Hepatocyte (in vitro differentiated cells): ENCODE data around the gene CREG2. TPM values are rescaled to one million over a fixed set of nuclear protein-coding genes. Genes with fewer than 3 reads are reported as not detected.

Experiments used
- DNase-seq: peaks from one replicate; pipeline ENCODE4 v3.0.0-alpha.2; 2016; ENCODE audit warnings: low spot score
- H2AFZ ChIP-seq: fragments of 200-600 bp; sonication (generic); 2 replicates; pipeline ENCODE4 v1.6.0; 2016; ENCODE audit warnings: antibody characterized with exemption, mild to moderate bottlenecking
- H3K27ac ChIP-seq: fragments of 200-600 bp; sonication (generic); 2 replicates; pipeline ENCODE4 v1.5.1; 2016; ENCODE audit warnings: mild to moderate bottlenecking
- H3K27me3 ChIP-seq: fragments of 200-600 bp; sonication (generic); 2 replicates; pipeline ENCODE4 v1.6.1; 2016
- H3K36me3 ChIP-seq: fragments of 200-600 bp; sonication (generic); replicated peaks from 2 replicates; pipeline ENCODE4 v1.5.1; 2016; ENCODE audit warnings: low read depth; ENCODE audit not compliant: insufficient read depth
- H3K4me1 ChIP-seq: fragments of 200-600 bp; sonication (generic); 2 replicates; pipeline ENCODE4 v1.5.1; 2016; ENCODE audit warnings: mild to moderate bottlenecking, moderate library complexity; ENCODE audit not compliant: insufficient read depth
- H3K4me2 ChIP-seq: fragments of 200-600 bp; sonication (generic); 2 replicates; pipeline ENCODE4 v1.6.0; 2016
- H3K4me3 ChIP-seq: fragments of 200-600 bp; sonication (generic); 2 replicates; pipeline ENCODE4 v1.5.1; 2016; ENCODE audit warnings: mild to moderate bottlenecking
- H3K79me2 ChIP-seq: fragments of 200-600 bp; sonication (generic); 2 replicates; pipeline ENCODE4 v1.6.0; 2017; ENCODE audit warnings: mild to moderate bottlenecking
- H3K9me2 ChIP-seq: fragments of 200-600 bp; sonication (generic); replicated peaks from 2 replicates; pipeline ENCODE4 v1.6.0; 2017; ENCODE audit warnings: mild to moderate bottlenecking; ENCODE audit not compliant: insufficient read depth
- H3K9me3 ChIP-seq: fragments of 200-600 bp; sonication (generic); 2 replicates; pipeline ENCODE4 v1.5.1; 2016; ENCODE audit warnings: low read depth, mild to moderate bottlenecking
- H4K20me1 ChIP-seq: fragments of 200-600 bp; sonication (generic); 2 replicates; pipeline ENCODE4 v1.6.0; 2016; ENCODE audit warnings: mild to moderate bottlenecking; ENCODE audit not compliant: insufficient read depth, poor library complexity, severe bottlenecking
- CTCF ChIP-seq: fragments of 200-600 bp; sonication (generic); IDR thresholded peaks from 2 replicates; pipeline ENCODE4 v1.5.1; 2016; ENCODE audit warnings: antibody characterized with exemption, mild to moderate bottlenecking; ENCODE audit not compliant: poor library complexity
- EZH2 ChIP-seq: fragments of 200-600 bp; sonication (generic); IDR thresholded peaks from 2 replicates; pipeline ENCODE4 v1.6.1; 2016; ENCODE audit warnings: antibody characterized with exemption, mild to moderate bottlenecking, borderline replicate concordance
- EZH2phosphoT487 ChIP-seq: fragments of 200-600 bp; sonication (generic); IDR thresholded peaks from one replicate; pipeline ENCODE4 v1.6.1; 2018; ENCODE audit warnings: antibody characterized with exemption, mild to moderate bottlenecking, low read depth, moderate library complexity; ENCODE audit not compliant: unreplicated experiment, severe bottlenecking
- WGBS: methylation state at CpG from one replicate; pipeline ENCODE4 v1.1.6; 2016; ENCODE audit warnings: low lambda C conversion rate; ENCODE audit errors: missing lambda C conversion rate; 5-methylcytosine and 5-hydroxymethylcytosine counted together
- polyA plus RNA-seq: library from polyadenylated mRNA; unstranded; fragments of >200 nt; fragmentation: Nextera tagmentation; extraction: Ambion mirVana; gene quantifications from 2 replicates; pipeline ENCODE4 v1.2.1, GENCODE V29; 2016
- total RNA-seq: library from RNA; depleted of rRNA; stranded (reverse); fragments of >200 nt; gene quantifications from 2 replicates; pipeline ENCODE4 v1.2.3, GENCODE V29; 2014

The CREG2 gene
- total and polyA plus RNA-seq, 2 experiments from 2014 or later = 2.2 to 4.8 TPM

DNA sequence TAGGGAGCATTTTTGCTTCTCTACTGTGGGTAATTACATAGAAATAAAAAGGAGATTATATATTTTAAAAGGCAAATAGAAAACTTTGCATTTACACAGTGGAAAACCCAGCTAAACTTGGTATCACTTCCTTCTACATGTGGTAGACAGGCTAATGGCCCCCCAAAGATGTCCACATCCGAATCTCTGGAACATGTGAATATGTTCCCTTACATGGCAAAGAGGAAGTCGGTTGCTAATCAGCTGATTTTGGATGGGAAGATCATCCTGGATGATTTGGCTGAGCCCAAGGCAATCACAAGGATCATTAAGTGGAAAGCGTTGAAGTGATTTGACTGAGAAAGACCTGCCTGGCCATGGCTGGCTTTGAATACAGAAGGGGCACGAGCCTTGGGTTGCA lies 26.2 kb downstream of the CREG2 start:
- WGBS = 75% methylated on average over 4 of the region's 4 CpGs
- no peaks in the 10 kb centered on the region for H3K9me3 ChIP-seq
- peaks cover 11% of the 10 kb centered on the region for H3K4me1 ChIP-seq
- H3K27ac ChIP-seq = peak overlapping the region; percentile 86
- no peak overlapping the region for H3K4me2 ChIP-seq
- no peak overlapping the region for H3K4me3 ChIP-seq
- H3K9me2 ChIP-seq = no peaks in the 10 kb centered on the region
- H3K79me2 ChIP-seq = no peaks in the 10 kb centered on the region
- no peak for TF ChIP-seq EZH2
- TF ChIP-seq CTCF = no peak
- TF ChIP-seq EZH2phosphoT487 = no peak
- no peaks in the 10 kb centered on the region for H4K20me1 ChIP-seq
- DNase-seq = no peak
- H3K27me3 ChIP-seq = no peaks in the 10 kb centered on the region
- no peaks in the 10 kb centered on the region for H3K36me3 ChIP-seq
- no peak overlapping the region for H2AFZ ChIP-seq

DNA sequence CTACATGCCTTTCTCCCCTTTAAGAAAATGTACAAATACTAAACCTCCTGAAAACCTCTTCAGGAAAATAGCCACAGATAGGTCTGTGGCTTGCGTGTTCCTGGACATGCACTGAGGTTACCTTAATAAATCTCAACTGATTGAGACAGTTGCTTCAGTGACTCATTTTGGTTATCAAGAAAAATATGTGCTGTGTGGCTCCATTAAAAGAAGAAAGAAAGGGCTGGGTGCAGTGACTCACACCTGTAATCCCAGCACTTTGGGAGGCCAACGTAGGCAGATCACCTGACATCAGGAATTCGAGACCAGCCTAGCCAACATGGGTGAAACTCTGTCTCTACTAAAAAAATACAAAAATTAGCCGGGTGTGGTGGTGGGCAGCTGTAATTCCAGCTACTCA lies 27.1 kb downstream of the CREG2 start:
- TF ChIP-seq EZH2phosphoT487 (no peak), EZH2 (no peak), CTCF (no peak)
- H4K20me1 ChIP-seq = no peaks in the 10 kb centered on the region
- no peaks in the 10 kb centered on the region for H3K9me3 ChIP-seq
- H3K4me3 ChIP-seq = no peak overlapping the region
- peak; percentile 56 for DNase-seq
- 46% methylated on average over 4 of the region's 4 CpGs for WGBS
- no peaks in the 10 kb centered on the region for H3K27me3 ChIP-seq
- H3K4me1 ChIP-seq = peaks cover 11% of the 10 kb centered on the region
- H2AFZ ChIP-seq = no peak overlapping the region
- no peaks in the 10 kb centered on the region for H3K79me2 ChIP-seq
- peak overlapping the region; percentile 86 for H3K27ac ChIP-seq
- no peaks in the 10 kb centered on the region for H3K36me3 ChIP-seq
- no peak overlapping the region for H3K4me2 ChIP-seq
- no peaks in the 10 kb centered on the region for H3K9me2 ChIP-seq

- peak overlapping the region; percentile 4 for H3K4me2 ChIP-seq
- TF ChIP-seq CTCF (no peak), EZH2 (no peak), EZH2phosphoT487 (no peak)
- no peaks in the 10 kb centered on the region for H3K79me2 ChIP-seq
- no peaks in the 10 kb centered on the region for H4K20me1 ChIP-seq
- no peaks in the 10 kb centered on the region for H3K9me2 ChIP-seq
- 70% methylated on average over 7 of the region's 7 CpGs for WGBS
- H2AFZ ChIP-seq = no peak overlapping the region
- H3K27ac ChIP-seq = peak overlapping the region; percentile 86
- DNase-seq = no peak
- H3K36me3 ChIP-seq = no peaks in the 10 kb centered on the region
- peaks cover 11% of the 10 kb centered on the region for H3K4me1 ChIP-seq
- H3K27me3 ChIP-seq = no peaks in the 10 kb centered on the region
- no peaks in the 10 kb centered on the region for H3K9me3 ChIP-seq
- no peak overlapping the region for H3K4me3 ChIP-seq
Observed at GRCh38 chr2:101359410-101359954, 27.8 kb downstream of the CREG2 start.

DNA sequence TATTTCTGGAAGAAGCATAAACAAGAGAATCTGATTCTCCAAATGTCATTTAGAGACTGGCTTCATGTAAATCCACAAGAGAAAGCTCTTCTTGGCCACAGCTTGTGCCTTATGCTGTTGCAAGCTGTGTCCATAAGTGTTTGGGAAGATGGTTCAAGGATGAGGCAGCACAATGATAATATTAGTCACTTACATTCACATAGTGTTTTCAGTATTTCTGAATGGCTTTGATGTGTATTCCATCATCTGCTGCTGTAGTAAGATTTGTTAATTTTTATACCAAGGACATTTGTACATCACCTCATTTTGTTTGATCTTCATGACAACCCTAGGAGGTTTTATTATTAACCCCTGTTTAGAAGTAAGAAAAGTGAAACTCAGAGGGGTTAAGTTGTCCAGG lies 29.9 kb downstream of the CREG2 start:
- H3K79me2 ChIP-seq = no peaks in the 10 kb centered on the region
- H3K4me3 ChIP-seq = no peak overlapping the region
- no peak overlapping the region for H3K27ac ChIP-seq
- H2AFZ ChIP-seq = no peak overlapping the region
- H3K9me3 ChIP-seq = no peaks in the 10 kb centered on the region
- peaks cover 11% of the 10 kb centered on the region for H3K4me1 ChIP-seq
- TF ChIP-seq EZH2 = no peak
- no peak for TF ChIP-seq EZH2phosphoT487
- no peak for TF ChIP-seq CTCF
- no peak overlapping the region for H3K4me2 ChIP-seq
- no peaks in the 10 kb centered on the region for H3K27me3 ChIP-seq
- H3K36me3 ChIP-seq = no peaks in the 10 kb centered on the region
- H3K9me2 ChIP-seq = no peaks in the 10 kb centered on the region
- DNase-seq = no peak
- H4K20me1 ChIP-seq = no peaks in the 10 kb centered on the region
